A549 (cell line): ENCODE measurements around the gene C17orf113. TPM values are rescaled to one million over a fixed set of nuclear protein-coding genes. Genes with fewer than 3 reads are reported as not detected.

ENCODE experiments used
- ATAC-seq, 2 experiments: fragments of 200-7000 bp in 1 of 2; fragments of >200 bp in 1 of 2; cut with Nextera tagmentation in 1 of 2; cut with Tn5 transposase in 1 of 2; 3 replicates each; pipeline versions ENCODE4 v1.8.0 to v1.9.1; 2018 to 2020; ENCODE audit warnings: mild to moderate bottlenecking in 1 of 2, moderate library complexity in 1 of 2
- CTCF ChIA-PET: fragments of 300-600 bp; sonication (Branson Sonifier 250); formaldehyde crosslinking; extraction: SDS; loops from one replicate; lab custom pipeline; 2021; ENCODE audit warnings: antibody characterized with exemption, inconsistent platforms; lab: Yijun Ruan, JAX
- POLR2A ChIA-PET: fragments of 350-600 bp; formaldehyde crosslinking; extraction: SDS; loops from one replicate; lab custom pipeline; 2021; ENCODE audit warnings: antibody characterized with exemption, inconsistent platforms; lab: Yijun Ruan, JAX
- DNase-seq, 2 experiments: peaks; one replicate each; pipeline versions ENCODE4 v3.0.0 to v3.0.0-alpha.2; 2011 to 2016; ENCODE audit warnings: low read depth in 1 of 2, low spot score in 1 of 2
- FAIRE-seq: peaks from 2 replicates; lab custom pipeline; 2011; peaks lifted over from hg19 to GRCh38; lab: Jason Lieb, UNC
- H3K27ac ChIP-seq, 2 experiments: fragments of >200 bp; sonication (Bioruptor Twin); formaldehyde crosslinking; 3 replicates each; pipeline ENCODE4 v1.5.1; 2016 to 2017
- H3K4me1 ChIP-seq: fragments of >200 bp; sonication (Bioruptor Twin); formaldehyde crosslinking; 3 replicates; pipeline ENCODE4 v1.6.1; 2016
- H3K4me2 ChIP-seq: fragments of >200 bp; sonication (Bioruptor Twin); formaldehyde crosslinking; 3 replicates; pipeline ENCODE4 v1.6.1; 2016
- H3K4me3 ChIP-seq: fragments of >200 bp; sonication (Bioruptor Twin); formaldehyde crosslinking; 3 replicates; pipeline ENCODE4 v1.5.1; 2016
- H3K9me3 ChIP-seq: fragments of >200 bp; sonication (Bioruptor Twin); formaldehyde crosslinking; 3 replicates; pipeline ENCODE4 v1.6.1; 2016
- ATOH8 ChIP-seq: fragments of 250-450 bp; sonication (Bioruptor Pico); IDR thresholded peaks from 2 replicates; pipeline ENCODE4 v1.5.0; 2020; ENCODE audit warnings: low read depth, mild to moderate bottlenecking, moderate library complexity
- CEBPB ChIP-seq, 2 experiments: fragments of >200 bp in 1 of 2; sonication (Bioruptor Twin) in 1 of 2; formaldehyde crosslinking in 1 of 2; IDR thresholded peaks; 2 replicates each; pipeline ENCODE4 v1.6.1; 2012 to 2016
- CHD4 ChIP-seq: fragments of 200-600 bp; sonication (generic); IDR thresholded peaks from 2 replicates; pipeline ENCODE4 v1.6.1; 2016; ENCODE audit warnings: antibody characterized with exemption, mild to moderate bottlenecking, borderline replicate concordance
- EHF ChIP-seq: fragments of 250-450 bp; sonication (Bioruptor Pico); IDR thresholded peaks from 2 replicates; pipeline ENCODE4 v1.5.0; 2020; ENCODE audit warnings: mild to moderate bottlenecking
- EP300 ChIP-seq, 2 experiments: fragments of >200 bp; sonication (Bioruptor Twin); formaldehyde crosslinking; IDR thresholded peaks; 2 replicates in 1 of 2; 3 replicates in 1 of 2; pipeline ENCODE4 v1.6.1; 2016 to 2017
- HOXA7 ChIP-seq: fragments of 250-450 bp; sonication (Bioruptor Pico); IDR thresholded peaks from 2 replicates; pipeline ENCODE4 v1.5.0; 2020; ENCODE audit warnings: mild to moderate bottlenecking, moderate library complexity
- NFE2L2 ChIP-seq: fragments of 150-350 bp; conservative IDR thresholded peaks from 2 replicates; pipeline ENCODE4 v1.6.1; 2014; ENCODE audit warnings: low read length
- NR3C1 ChIP-seq: fragments of >200 bp; sonication (Bioruptor Twin); formaldehyde crosslinking; IDR thresholded peaks from 3 replicates; pipeline ENCODE4 v1.6.1; 2017
- PBX3 ChIP-seq: IDR thresholded peaks from 2 replicates; pipeline ENCODE4 v1.6.1; 2012
- PHF8 ChIP-seq: fragments of 200-600 bp; sonication (generic); IDR thresholded peaks from 2 replicates; pipeline ENCODE4 v1.6.1; 2016; ENCODE audit warnings: low read depth, mild to moderate bottlenecking, antibody characterized with exemption, moderate library complexity, borderline replicate concordance
- TFCP2L1 ChIP-seq: fragments of 250-450 bp; sonication (Bioruptor Pico); IDR thresholded peaks from 2 replicates; pipeline ENCODE4 v1.5.0; 2021; ENCODE audit warnings: mild to moderate bottlenecking
- ZNF302 ChIP-seq: fragments of 250-450 bp; sonication (Bioruptor Pico); IDR thresholded peaks from 2 replicates; pipeline ENCODE4 v1.9.0; 2021; ENCODE audit warnings: inconsistent platforms, mild to moderate bottlenecking, moderate library complexity
- ZSCAN20 ChIP-seq: fragments of 250-450 bp; sonication (Bioruptor Pico); IDR thresholded peaks from 2 replicates; pipeline ENCODE4 v1.8.0; 2022; ENCODE audit warnings: mild to moderate bottlenecking, moderate library complexity
- WGBS: methylation state at CpG from one replicate; pipeline ENCODE4 v1.1.6; 2017; ENCODE audit errors: missing lambda C conversion rate; 5-methylcytosine and 5-hydroxymethylcytosine counted together
- polyA plus RNA-seq, 4 experiments: library from polyadenylated mRNA; depleted of rRNA in 3 of 4; stranded (reverse); fragments of >200 nt; fragmentation: RNase III in 1 of 4; extraction: RNeasy Plus Mini Kit Qiagen cat#74134 plus additional on column Dnase treatment in 1 of 4; gene quantifications; 2 replicates in 3 of 4; 3 replicates in 1 of 4; pipeline ENCODE4 v1.2.3, GENCODE V29; 2011 to 2017
- TF ChIP-seq, protein P1 (sequence below): fragments of >200 bp; sonication (Bioruptor Twin); formaldehyde crosslinking; IDR thresholded peaks from 2 replicates; pipeline ENCODE4 v1.6.1; 2016

C17orf113 gene
- polyA plus RNA-seq, 2 of the 4 experiments (the other 2 are of a cell fraction): 0.67 to 1.0 TPM

GRCh38 chr17:41992576-41992975, 57.8 kb downstream of the C17orf113 start:
- Histone ChIP-seq H3K4me3 (no peak overlapping the region), H3K27ac (no peak overlapping the region), H3K9me3 (no peaks in the 10 kb centered on the region), H3K4me2 (no peak overlapping the region), H3K4me1 (peaks cover 33% of the 10 kb centered on the region)
- DNase-seq: no peak
- TF ChIP-seq ZSCAN20 (CRISPR knock-in tag): no peak
- TF ChIP-seq TFCP2L1 (CRISPR knock-in tag): no peak
- no peak for TF ChIP-seq EP300 (IDR thresholded peaks at IDR 0.05)
- no peak for TF ChIP-seq NR3C1
- TF ChIP-seq PBX3: no peak
- TF ChIP-seq NFE2L2: no peak
- no peak for TF ChIP-seq EHF (CRISPR knock-in tag)
- FAIRE-seq: no peak
- ATAC-seq: no peak
- 88% methylated on average over 3 of the region's 3 CpGs for WGBS
- ChIA-PET CTCF (interaction anchor here (1.4 to 1.8 kb wide), 3 partner anchors 19 to 33 kb away, joined by 4 to 7 read pairs (median 6); no protein-coding TSS in a partner anchor), POLR2A (interaction anchor here (0.6 kb wide), 1 partner anchor 15 kb away, joined by 9 read pairs; no protein-coding TSS in a partner anchor)

- Histone ChIP-seq H3K9me3 (no peaks in the 10 kb centered on the region), H3K4me2 (peak overlapping the region; percentile 49), H3K4me3 (no peak overlapping the region), H3K4me1 (peaks cover 33% of the 10 kb centered on the region), H3K27ac (peak overlapping the region; percentile 1 to 12; a peak in 1 of 6 replicates)
- ChIA-PET CTCF (interaction anchor here (0.9 to 2.2 kb wide), 3 partner anchors 12 to 31 kb away, joined by 3 to 7 read pairs (median 5); partner anchors contain the start of gene NKIRAS2), POLR2A (no interaction called here)
- DNase-seq: no peak
- 69% methylated on average over 5 of the region's 5 CpGs for WGBS
- FAIRE-seq: no peak
- peak in 1 of 2 experiments; percentile 62; a peak in 3 of 6 replicates for ATAC-seq
- TF ChIP-seq PHF8 (no peak), HOXA7 (CRISPR knock-in tag) (no peak), CHD4 (no peak), CEBPB (IDR thresholded peaks at IDR 0.05) (0 out of 4 replicates have a peak, but pooled peaks of 1 of the 2 experiments have one; percentile 19)
- TF ChIP-seq, protein P1, sequence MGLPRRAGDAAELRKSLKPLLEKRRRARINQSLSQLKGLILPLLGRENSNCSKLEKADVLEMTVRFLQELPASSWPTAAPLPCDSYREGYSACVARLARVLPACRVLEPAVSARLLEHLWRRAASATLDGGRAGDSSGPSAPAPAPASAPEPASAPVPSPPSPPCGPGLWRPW: no peak
These were observed 60.5 kb downstream of the C17orf113 start for GRCh38 chr17:41989702-41990419.

DNA sequence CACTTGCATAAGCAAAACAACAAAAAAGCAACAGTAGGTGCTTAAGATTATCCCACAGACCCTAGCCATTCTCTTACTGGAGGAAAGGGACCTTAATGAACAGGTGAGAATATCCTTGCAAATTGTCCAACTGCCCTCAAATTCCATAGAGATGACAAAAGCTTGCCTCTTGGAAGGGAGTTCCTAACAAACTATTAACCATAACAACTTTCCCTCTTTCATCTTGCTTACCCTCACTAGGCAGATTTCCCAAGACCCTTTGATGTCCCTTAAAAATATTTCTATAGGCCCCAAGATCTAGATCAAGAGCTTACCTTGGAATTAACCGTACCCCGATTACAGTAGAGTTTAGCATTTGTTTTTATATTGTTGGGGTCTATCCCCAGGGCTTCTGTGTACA, 62.0 kb downstream of the C17orf113 start:
- Histone ChIP-seq H3K4me3 (no peak overlapping the region), H3K4me1 (peaks cover 33% of the 10 kb centered on the region), H3K27ac (no peak overlapping the region)
- 88% methylated on average over 2 of the region's 2 CpGs for WGBS
- CTCF ChIA-PET: interaction anchor here (1.0 to 2.2 kb wide), 6 partner anchors 10 to 129 kb away, joined by 3 to 7 read pairs (median 4); no protein-coding TSS in a partner anchor
- FAIRE-seq: no peak
- ATAC-seq: no peak
- DNase-seq: no peak
- POLR2A ChIA-PET: no interaction called here
- TF ChIP-seq CEBPB (IDR thresholded peaks at IDR 0.05) (no peak), PHF8 (no peak), NFE2L2 (no peak), ATOH8 (no peak), ZNF302 (no peak)
- TF ChIP-seq, all 56 proteins: peak for 0
- no peaks in the 10 kb centered on the region for H3K9me3 ChIP-seq
- H3K4me2 ChIP-seq: no peak overlapping the region

Other genes with a start within 250 kb of the C17orf113 start
- gene P3H4, start 238.7 kb downstream of the C17orf113 start, polyA plus RNA-seq (2011; rRNA removed): 32.1 and 36.0 TPM in 2 replicates
- gene P3H4, start 238.7 kb downstream of the C17orf113 start, polyA plus RNA-seq (2017; fragmentation: RNase III; extraction: RNeasy Plus Mini Kit Qiagen cat#74134 plus additional on column Dnase treatment): 41.6 to 62.1 TPM (median 52.8 TPM) in 3 replicates
- 109 and 112 TPM in 2 replicates for gene FKBP10, start 237.6 kb downstream of the C17orf113 start, polyA plus RNA-seq (2011; rRNA removed)
- 109 to 121 TPM (median 119 TPM) in 3 replicates for gene FKBP10, start 237.6 kb downstream of the C17orf113 start, polyA plus RNA-seq (2017; fragmentation: RNase III; extraction: RNeasy Plus Mini Kit Qiagen cat#74134 plus additional on column Dnase treatment)
- 167 and 171 TPM in 2 replicates for gene NT5C3B, start 214.4 kb downstream of the C17orf113 start, polyA plus RNA-seq (2011; rRNA removed)
- 109 to 118 TPM (median 114 TPM) in 3 replicates for gene NT5C3B, start 214.4 kb downstream of the C17orf113 start, polyA plus RNA-seq (2017; fragmentation: RNase III; extraction: RNeasy Plus Mini Kit Qiagen cat#74134 plus additional on column Dnase treatment)
- gene KLHL10, start 212.8 kb downstream of the C17orf113 start, polyA plus RNA-seq (2011; rRNA removed): 0.13 and 0.19 TPM in 2 replicates
- gene KLHL10, start 212.8 kb downstream of the C17orf113 start, polyA plus RNA-seq (2017; fragmentation: RNase III; extraction: RNeasy Plus Mini Kit Qiagen cat#74134 plus additional on column Dnase treatment): 0.04 to 0.12 TPM (median 0.05 TPM) in 3 replicates
- 12.7 and 13.7 TPM in 2 replicates for gene KLHL11, start 185.2 kb downstream of the C17orf113 start, polyA plus RNA-seq (2011; rRNA removed)
- 3.1 to 3.8 TPM (median 3.8 TPM) in 3 replicates for gene KLHL11, start 185.2 kb downstream of the C17orf113 start, polyA plus RNA-seq (2017; fragmentation: RNase III; extraction: RNeasy Plus Mini Kit Qiagen cat#74134 plus additional on column Dnase treatment)
- gene ACLY, start 131.7 kb downstream of the C17orf113 start, polyA plus RNA-seq (2011; rRNA removed): 367 and 376 TPM in 2 replicates
- gene ACLY, start 131.7 kb downstream of the C17orf113 start, polyA plus RNA-seq (2017; fragmentation: RNase III; extraction: RNeasy Plus Mini Kit Qiagen cat#74134 plus additional on column Dnase treatment): 337 to 355 TPM (median 344 TPM) in 3 replicates
- 2.0 and 2.3 TPM in 2 replicates for gene ODAD4, start 120.0 kb downstream of the C17orf113 start, polyA plus RNA-seq (2011; rRNA removed)
- 2.2 to 2.5 TPM (median 2.3 TPM) in 3 replicates for gene ODAD4, start 120.0 kb downstream of the C17orf113 start, polyA plus RNA-seq (2017; fragmentation: RNase III; extraction: RNeasy Plus Mini Kit Qiagen cat#74134 plus additional on column Dnase treatment)
- 38.6 and 49.8 TPM in 2 replicates for gene CNP, start 83.8 kb downstream of the C17orf113 start, polyA plus RNA-seq (2011; rRNA removed)
- 113 to 118 TPM (median 116 TPM) in 3 replicates for gene CNP, start 83.8 kb downstream of the C17orf113 start, polyA plus RNA-seq (2017; fragmentation: RNase III; extraction: RNeasy Plus Mini Kit Qiagen cat#74134 plus additional on column Dnase treatment)
- 95.3 and 116 TPM in 2 replicates for gene DNAJC7, start 33.2 kb downstream of the C17orf113 start, polyA plus RNA-seq (2011; rRNA removed)
- 140 to 161 TPM (median 148 TPM) in 3 replicates for gene DNAJC7, start 33.2 kb downstream of the C17orf113 start, polyA plus RNA-seq (2017; fragmentation: RNase III; extraction: RNeasy Plus Mini Kit Qiagen cat#74134 plus additional on column Dnase treatment)
- 52.2 and 54.3 TPM in 2 replicates for gene NKIRAS2, start 30.5 kb downstream of the C17orf113 start, polyA plus RNA-seq (2011; rRNA removed)
- gene NKIRAS2, start 30.5 kb downstream of the C17orf113 start, polyA plus RNA-seq (2017; fragmentation: RNase III; extraction: RNeasy Plus Mini Kit Qiagen cat#74134 plus additional on column Dnase treatment): 44.1 to 48.0 TPM (median 45.2 TPM) in 3 replicates
- 0.61 and 0.86 TPM in 2 replicates for gene ZNF385C, start 47.9 kb upstream of the C17orf113 start, polyA plus RNA-seq (2011; rRNA removed)
- 0.12 to 0.16 TPM (median 0.13 TPM) in 3 replicates for gene ZNF385C, start 47.9 kb upstream of the C17orf113 start, polyA plus RNA-seq (2017; fragmentation: RNase III; extraction: RNeasy Plus Mini Kit Qiagen cat#74134 plus additional on column Dnase treatment)
- 0.59 and 0.70 TPM in 2 replicates for gene DHX58, start 62.1 kb upstream of the C17orf113 start, polyA plus RNA-seq (2011; rRNA removed)
- gene DHX58, start 62.1 kb upstream of the C17orf113 start, polyA plus RNA-seq (2017; fragmentation: RNase III; extraction: RNeasy Plus Mini Kit Qiagen cat#74134 plus additional on column Dnase treatment): 0.26 to 0.37 TPM (median 0.37 TPM) in 3 replicates
- gene KAT2A, start 70.8 kb upstream of the C17orf113 start, polyA plus RNA-seq (2011; rRNA removed): 42.2 and 57.4 TPM in 2 replicates
- gene KAT2A, start 70.8 kb upstream of the C17orf113 start, polyA plus RNA-seq (2017; fragmentation: RNase III; extraction: RNeasy Plus Mini Kit Qiagen cat#74134 plus additional on column Dnase treatment): 64.0 to 74.6 TPM (median 68.1 TPM) in 3 replicates
- gene HSPB9, start 72.2 kb upstream of the C17orf113 start, polyA plus RNA-seq (2011; rRNA removed): 0.04 TPM in 1 of 2 replicates, not detected in the other
- not detected in 3 replicates for gene HSPB9, start 72.2 kb upstream of the C17orf113 start, polyA plus RNA-seq (2017; fragmentation: RNase III; extraction: RNeasy Plus Mini Kit Qiagen cat#74134 plus additional on column Dnase treatment)
- 171 and 179 TPM in 2 replicates for gene RAB5C, start 104.4 kb upstream of the C17orf113 start, polyA plus RNA-seq (2011; rRNA removed)
- gene RAB5C, start 104.4 kb upstream of the C17orf113 start, polyA plus RNA-seq (2017; fragmentation: RNase III; extraction: RNeasy Plus Mini Kit Qiagen cat#74134 plus additional on column Dnase treatment): 217 to 229 TPM (median 222 TPM) in 3 replicates
- 0.24 and 0.25 TPM in 2 replicates for gene KCNH4, start 130.5 kb upstream of the C17orf113 start, polyA plus RNA-seq (2011; rRNA removed)
- gene KCNH4, start 130.5 kb upstream of the C17orf113 start, polyA plus RNA-seq (2017; fragmentation: RNase III; extraction: RNeasy Plus Mini Kit Qiagen cat#74134 plus additional on column Dnase treatment): 0.37 to 0.40 TPM (median 0.39 TPM) in 3 replicates
- gene HCRT, start 134.9 kb upstream of the C17orf113 start, polyA plus RNA-seq (2011; rRNA removed): not detected in 2 replicates
- gene HCRT, start 134.9 kb upstream of the C17orf113 start, polyA plus RNA-seq (2017; fragmentation: RNase III; extraction: RNeasy Plus Mini Kit Qiagen cat#74134 plus additional on column Dnase treatment): 0.18 TPM in 1 of 3 replicates, not detected in the others
- gene GHDC, start 143.9 kb upstream of the C17orf113 start, polyA plus RNA-seq (2011; rRNA removed): 12.3 and 14.2 TPM in 2 replicates
- 19.4 to 25.7 TPM (median 23.4 TPM) in 3 replicates for gene GHDC, start 143.9 kb upstream of the C17orf113 start, polyA plus RNA-seq (2017; fragmentation: RNase III; extraction: RNeasy Plus Mini Kit Qiagen cat#74134 plus additional on column Dnase treatment)
- 37.6 and 51.7 TPM in 2 replicates for gene STAT5B, start 225.8 kb upstream of the C17orf113 start, polyA plus RNA-seq (2011; rRNA removed)
- gene STAT5B, start 225.8 kb upstream of the C17orf113 start, polyA plus RNA-seq (2017; fragmentation: RNase III; extraction: RNeasy Plus Mini Kit Qiagen cat#74134 plus additional on column Dnase treatment): 29.4 to 33.1 TPM (median 31.2 TPM) in 3 replicates
- gene STAT5A, start 237.9 kb upstream of the C17orf113 start, polyA plus RNA-seq (2011; rRNA removed): 2.2 and 3.1 TPM in 2 replicates
- 3.9 to 4.4 TPM (median 4.0 TPM) in 3 replicates for gene STAT5A, start 237.9 kb upstream of the C17orf113 start, polyA plus RNA-seq (2017; fragmentation: RNase III; extraction: RNeasy Plus Mini Kit Qiagen cat#74134 plus additional on column Dnase treatment)